ENCODE data around the gene ZNF511.
"Not testable (repeated sequence)": the region's sequence is repeated elsewhere in the genome, so short reads cannot be mapped to it uniquely, and the experiment has no call there.

ZNF511 gene, protein sequence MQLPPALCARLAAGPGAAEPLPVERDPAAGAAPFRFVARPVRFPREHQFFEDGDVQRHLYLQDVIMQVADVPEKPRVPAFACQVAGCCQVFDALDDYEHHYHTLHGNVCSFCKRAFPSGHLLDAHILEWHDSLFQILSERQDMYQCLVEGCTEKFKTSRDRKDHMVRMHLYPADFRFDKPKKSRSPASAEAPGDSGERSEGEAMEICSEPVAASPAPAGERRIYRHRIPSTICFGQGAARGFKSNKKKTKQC

DNA sequence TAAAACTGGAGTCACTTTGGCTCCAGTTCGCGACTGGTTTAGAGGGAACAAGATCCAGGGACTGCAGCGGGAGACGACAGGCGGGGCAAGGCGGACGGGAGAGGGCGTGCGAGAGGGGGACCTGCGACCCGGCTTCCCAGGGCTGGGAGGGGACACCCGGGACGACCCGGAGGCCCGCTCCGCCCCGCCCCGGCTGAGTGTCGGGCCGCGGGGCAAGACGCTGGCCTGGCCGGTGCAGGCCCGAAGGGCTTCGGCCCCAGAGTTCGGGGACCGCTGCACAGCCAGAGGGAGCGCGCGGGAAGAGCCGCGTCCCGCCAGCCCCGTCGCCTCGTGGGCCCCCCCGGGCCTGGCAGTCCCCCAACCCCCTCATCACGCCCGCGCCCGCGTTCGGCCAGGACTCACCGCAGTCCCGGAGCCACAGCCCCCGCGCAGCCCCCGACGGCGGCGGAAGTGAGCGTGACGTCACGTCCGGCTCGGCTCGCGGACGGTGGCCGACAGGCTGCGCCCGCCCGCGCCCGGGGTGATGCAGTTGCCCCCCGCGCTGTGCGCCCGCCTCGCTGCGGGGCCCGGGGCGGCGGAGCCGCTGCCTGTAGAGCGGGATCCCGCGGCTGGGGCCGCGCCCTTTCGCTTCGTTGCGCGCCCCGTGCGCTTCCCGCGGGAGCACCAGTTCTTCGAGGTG, at the start of gene ZNF511, which contains the start of gene TUBGCP2:
TSS of gene ZNF511 (plus strand) at position 494 of the 679 bp plus-strand sequence. CDS start at position 524, 30 bp downstream.
TSS of gene TUBGCP2 (minus strand) at position 452 of the 679 bp plus-strand sequence. CDS start 5,931 bp downstream, outside the sequence.
- in situ Hi-C loops (cut with MboI; ENCODE audit: low sequenced_read_pairs) = no loop called here

DNA sequence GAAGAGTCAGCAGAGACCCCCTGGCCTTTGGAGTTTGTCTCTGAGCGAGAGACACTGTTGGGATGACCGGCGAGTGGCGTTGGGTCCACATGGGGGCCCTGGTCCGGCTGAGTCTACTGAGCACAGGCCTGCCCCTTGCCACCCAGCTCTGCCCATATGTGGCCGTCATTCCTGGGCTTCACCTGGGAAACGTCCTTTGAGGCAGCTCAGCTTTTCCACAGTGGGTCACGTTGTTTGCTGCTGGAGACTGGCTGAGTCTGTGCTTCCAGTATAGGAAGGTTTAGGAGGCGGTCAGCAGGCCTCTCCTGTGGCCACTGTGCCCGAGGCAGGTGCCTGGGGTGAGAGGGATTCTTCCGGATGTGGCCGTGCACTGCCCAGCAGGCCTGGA, 49.1 kb upstream of the ZNF511 start:
- in situ Hi-C loops (cut with MboI; ENCODE audit: low sequenced_read_pairs) = no loop called here

DNA sequence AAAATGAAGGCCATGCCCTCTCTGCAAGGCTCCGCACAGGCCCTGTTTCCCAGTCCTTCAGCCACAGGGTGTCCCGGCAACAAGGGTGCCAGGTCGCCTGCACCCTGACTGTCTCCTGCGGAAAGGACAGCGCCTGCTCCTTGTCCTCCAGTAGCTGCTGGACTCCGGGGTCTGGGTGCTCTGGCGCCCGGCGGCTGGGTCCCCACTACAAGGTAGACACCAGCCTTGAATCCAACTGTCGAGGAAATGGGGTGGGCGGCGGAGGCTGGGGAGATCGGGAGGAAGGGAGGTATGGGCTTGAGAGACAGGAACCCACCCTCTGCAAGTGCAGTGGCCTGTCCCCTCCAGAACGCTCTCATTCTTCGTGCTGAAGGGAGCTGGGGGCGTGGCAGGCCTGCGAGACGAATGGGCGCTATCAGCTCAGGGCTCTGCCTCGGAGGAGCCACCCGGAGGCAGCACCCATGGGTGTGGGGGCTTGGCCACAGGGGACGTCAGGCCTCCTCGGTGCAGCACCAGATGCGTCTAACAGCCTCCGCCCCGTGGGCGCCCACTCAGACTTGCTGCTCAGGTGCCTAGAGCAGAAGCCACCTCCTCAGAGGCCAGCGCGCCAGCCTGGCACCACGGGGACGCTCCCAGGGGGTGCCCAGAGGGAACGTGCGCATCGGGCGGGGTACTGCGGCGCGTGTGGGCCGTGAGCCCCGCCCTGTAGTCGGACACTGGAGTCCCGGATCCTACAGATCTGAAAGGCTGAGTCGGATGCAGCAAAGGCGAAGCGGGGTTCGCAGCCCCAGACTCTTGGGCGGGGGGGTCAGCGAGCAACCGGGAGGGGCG, 47.6 kb upstream of the ZNF511 start:
- in situ Hi-C loops (cut with MboI; ENCODE audit: low sequenced_read_pairs) = no loop called here

DNA sequence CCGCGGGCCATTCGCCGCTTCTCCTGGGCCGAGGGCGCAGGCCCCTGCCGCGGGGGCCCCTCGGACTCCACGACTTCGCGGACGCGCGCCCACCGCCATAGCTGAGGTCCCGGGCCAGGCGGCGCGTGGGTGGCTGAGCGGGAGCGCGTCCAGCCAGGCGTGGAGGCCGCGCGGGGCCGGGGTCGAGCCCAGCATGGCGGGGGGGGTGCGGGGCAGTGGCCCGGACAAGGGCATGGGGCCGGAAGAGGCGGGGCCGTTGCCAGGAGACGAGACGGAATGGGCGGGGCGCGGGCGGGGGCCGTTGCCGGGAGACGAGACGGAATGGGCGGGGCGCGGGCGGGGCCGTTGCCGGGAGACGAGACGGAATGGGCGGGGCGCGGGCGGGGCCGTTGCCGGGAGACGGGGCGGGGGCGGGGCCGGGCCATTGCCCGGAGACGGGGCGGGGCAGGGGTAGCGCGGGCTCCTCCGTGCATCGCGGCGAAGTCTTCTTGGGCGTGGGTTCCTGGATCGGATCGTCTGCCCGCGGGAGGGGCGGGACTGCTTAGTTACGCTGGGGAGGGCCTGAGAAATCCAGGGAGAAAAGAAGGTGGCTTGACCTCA, 46.9 kb upstream of the ZNF511 start:
- in situ Hi-C loops (cut with MboI; ENCODE audit: low sequenced_read_pairs) = no loop called here

DNA sequence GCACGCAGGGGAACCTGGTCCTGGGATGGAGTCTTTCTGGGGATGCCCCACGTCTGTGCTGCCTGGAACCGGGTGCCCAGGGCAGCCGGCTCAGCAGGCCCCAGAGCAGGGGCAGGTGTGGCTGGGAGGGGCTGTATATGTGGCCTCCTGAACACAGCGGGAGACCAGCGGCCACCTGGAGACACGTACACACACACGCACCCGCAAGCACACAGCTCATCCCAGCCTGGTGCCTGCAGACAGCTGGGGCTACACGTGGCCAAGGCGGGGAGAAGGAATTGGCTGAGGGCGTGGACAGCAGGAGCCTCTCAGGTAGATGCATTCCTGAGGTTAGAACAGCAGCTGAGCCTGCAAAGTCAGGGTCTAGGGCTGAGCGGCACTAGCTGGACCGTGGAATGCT, 46.0 kb upstream of the ZNF511 start:
- in situ Hi-C loops (cut with MboI; ENCODE audit: low sequenced_read_pairs) = no loop called here

DNA sequence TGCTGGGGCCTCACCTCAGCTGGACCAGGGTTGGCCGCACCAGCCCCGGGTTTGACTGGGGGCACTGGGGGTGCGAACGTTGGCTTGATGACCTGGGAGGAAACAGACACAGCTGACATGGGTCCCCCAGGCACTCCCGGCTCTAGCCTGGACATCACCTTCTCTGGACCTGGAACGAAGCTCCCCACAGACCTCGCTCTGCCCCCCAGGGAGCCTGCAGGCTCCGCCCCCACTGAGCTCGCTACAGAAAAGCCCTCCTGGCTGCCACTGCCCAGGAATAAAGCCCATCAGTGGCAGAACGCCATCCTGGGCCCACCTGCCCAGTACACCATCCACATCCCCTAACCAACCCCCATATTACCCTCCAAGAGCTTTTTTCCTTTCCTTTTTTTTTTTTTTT, 45.0 kb upstream of the ZNF511 start:
- in situ Hi-C loops (cut with MboI; ENCODE audit: low sequenced_read_pairs) = no loop called here

DNA sequence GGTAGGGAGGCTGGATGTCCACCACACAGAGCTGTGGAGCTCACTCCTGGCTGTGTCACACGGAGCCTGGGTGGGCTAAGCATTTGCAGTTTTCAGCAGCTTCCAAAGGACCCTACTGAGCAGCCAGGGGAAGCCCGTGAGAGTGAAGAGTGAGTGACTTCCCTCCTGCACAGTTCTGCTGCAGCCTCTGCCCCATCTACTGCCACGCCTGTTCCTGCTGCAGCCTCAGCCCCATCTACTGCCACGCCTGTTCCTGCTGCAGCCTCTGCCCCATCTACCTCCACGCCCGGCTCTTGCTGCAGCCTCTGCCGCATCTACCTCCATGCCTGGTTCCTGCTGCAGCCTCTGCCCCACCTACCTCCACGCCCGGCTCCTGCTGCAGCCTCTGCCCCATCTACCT, 44.3 kb upstream of the ZNF511 start:
- in situ Hi-C loops (cut with MboI; ENCODE audit: low sequenced_read_pairs) = no loop called here

DNA sequence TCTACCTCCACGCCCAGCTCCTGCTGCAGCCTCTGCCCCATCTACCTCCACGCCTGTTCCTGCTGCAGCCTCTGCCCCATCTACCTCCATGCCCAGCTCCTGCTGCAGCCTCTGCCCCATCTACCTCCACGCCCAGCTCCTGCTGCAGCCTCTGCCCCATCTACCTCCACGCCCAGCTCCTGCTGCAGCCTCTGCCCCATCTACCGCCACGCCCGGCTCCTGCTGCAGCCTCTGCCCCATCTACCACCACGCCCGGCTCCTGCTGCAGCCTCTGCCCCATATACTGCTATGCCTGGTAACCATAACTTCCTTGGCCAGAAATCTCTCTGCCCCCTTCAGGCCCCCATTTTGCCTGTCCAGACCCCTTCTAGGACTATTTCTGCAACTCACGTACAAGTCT, 43.7 kb upstream of the ZNF511 start:
- in situ Hi-C loops (cut with MboI; ENCODE audit: low sequenced_read_pairs) = not testable (repeated sequence)

DNA sequence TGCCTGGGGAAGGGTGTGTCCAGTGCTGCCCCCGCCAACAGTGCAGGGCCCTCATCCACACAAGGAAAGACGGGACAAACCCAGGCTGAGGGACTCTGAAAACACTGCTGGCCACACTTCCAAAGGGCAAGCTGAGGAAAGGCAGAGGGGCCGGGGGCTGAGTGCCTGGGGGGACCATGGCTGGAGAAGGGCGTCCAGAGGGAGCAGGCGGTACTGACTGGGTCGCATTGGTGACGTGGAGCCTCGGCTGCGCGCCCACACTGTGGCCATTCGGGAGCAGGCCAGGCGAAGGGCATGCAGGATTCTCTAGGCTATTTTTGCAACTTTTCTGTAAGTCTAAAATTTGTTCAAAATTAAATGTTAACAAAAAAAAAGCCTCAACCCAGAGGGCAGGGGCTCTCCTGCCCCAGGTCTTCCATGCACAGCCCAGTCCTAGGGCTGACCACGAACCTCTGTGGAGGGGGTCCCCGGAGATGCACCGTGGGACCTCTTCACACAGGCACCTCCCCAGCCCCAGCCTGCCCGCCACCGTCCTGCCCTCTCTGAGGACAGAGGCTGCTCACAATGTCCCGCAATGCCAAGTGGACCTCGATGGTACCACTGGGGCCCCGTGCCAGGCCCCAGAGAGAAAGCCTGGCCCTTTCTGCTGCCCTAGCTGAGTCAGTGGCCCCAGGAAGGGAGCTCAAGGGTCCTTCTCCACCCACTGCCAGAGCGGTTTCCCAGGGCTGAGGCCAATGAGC, 42.5 kb upstream of the ZNF511 start:
- in situ Hi-C loops (cut with MboI; ENCODE audit: low sequenced_read_pairs) = no loop called here

DNA sequence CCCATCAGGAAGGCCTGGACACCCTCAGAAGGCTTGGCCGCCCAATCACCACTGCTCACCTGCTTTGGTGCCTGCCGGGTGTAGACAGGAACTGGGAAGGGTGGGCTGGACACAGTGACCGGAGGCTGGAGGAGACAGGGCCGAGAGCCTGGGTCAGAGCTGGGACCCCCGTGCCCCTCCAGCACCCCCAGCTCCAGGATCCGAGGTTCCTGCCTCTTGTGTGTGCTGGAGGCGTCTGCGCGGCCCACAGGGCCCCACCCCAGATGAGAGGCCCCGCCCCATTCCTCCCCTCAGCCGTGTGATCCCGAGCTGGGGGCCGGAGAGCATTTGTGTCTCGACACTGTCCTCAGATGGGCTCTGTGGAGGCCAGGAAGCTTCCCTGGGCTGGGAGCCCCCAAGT, 41.4 kb upstream of the ZNF511 start:
- in situ Hi-C loops (cut with MboI; ENCODE audit: low sequenced_read_pairs) = no loop called here

DNA sequence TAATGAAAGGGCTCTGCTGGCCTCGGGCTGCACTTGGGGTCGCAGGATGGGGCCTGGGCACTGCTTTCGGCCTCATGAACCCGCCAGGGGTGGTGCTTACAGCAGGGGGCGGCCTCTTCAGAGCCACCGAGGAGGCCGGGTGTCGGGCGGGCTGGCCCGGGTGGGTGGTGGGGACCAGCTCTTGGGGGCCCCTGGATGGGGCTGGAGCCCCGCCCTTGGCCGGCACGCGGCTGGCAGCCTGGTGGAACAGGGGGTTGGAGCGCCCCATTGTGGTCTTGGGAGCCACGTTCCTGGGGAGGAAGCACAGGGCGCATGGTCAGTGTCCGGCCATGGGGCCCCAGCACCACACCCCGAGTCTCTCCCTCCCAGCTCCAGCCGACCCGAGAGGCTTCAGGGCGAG, 40.9 kb upstream of the ZNF511 start:
- in situ Hi-C loops (cut with MboI; ENCODE audit: low sequenced_read_pairs) = no loop called here

DNA sequence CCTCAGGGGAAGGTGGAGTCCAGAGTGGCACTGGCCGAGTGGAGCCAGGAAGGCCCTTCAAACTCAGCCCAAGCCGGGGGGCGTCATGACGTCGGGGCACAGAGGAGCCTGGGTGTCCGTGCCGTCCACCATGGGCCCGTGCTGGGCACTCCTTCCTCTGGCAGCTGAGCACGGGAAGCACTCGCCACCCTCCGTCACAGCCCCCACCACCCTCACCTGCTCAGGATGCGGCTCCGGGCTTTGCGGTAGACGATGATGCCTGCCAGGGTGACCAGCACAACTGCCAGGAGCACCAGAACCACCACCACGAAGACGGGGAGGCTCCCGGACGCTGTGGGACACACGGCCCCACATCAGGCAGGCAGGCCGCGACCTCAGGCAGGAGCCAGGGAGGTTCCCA, 40.2 kb upstream of the ZNF511 start:
- in situ Hi-C loops (cut with MboI; ENCODE audit: low sequenced_read_pairs) = no loop called here

DNA sequence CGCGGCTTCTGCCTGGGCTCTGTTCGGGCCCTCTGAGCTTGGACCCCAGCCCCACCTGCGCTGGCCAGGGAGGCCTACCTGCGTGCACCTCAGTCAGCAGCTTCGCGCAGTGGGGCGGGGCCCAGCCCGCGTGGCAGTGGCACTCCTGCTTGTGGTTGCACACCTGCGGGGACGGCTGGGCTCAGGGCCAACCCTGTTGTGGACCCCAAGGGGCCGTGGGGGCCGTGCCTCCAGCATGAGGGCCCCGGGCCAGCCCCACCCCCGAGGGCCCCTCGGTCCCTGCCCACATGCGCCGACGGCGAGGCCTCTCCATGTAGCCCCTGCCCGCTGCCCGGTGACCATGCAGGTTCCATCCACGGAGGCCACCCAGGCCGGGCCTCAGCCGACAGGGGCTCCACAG, 39.3 kb upstream of the ZNF511 start:
- in situ Hi-C loops (cut with MboI; ENCODE audit: low sequenced_read_pairs) = no loop called here

DNA sequence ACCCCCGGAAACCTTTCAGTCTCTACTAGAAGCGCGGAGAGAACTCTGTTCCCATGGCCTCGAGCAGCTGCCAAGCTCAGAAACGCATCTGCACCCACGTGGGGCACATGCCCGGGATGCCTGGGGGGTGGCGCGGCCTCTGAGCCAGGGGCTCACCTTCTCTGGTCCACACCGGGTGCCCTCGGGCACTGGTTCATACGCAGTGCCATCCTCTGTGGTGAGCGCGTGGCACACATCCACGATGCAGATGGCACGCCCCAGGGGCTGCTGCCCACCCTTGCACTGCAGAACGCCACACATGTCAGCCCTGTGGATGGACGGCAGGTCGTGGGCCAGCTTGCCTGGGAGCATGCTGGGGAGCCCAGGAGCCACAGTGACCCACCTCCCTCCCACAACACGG, 38.5 kb upstream of the ZNF511 start:
- in situ Hi-C loops (cut with MboI; ENCODE audit: low sequenced_read_pairs) = no loop called here

DNA sequence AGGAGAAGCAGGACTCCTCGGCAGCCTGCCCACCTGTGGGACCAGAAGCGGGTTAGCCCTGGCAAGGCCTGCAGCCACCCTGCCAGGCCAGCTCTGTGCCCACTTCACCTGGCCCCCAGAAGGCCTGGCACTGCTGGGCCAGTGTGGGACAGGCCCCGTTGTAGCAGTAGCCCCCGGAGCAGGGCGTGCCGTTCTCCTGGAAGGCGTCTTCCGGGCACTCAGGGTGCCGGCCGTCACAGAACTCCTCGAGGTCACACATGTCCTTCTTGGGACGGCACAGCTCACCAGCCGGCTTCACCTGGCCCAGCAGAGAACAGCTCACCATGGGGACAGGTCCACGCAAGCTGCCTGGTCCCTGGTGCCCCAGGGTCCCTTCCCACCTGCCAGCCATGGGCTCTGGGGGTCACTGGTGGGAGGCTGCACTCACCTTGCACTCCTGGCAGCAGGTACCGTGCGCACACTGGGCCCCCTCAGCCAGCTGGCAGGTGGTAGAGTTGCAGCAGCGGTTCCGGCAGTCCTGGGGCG, 37.9 kb upstream of the ZNF511 start:
- in situ Hi-C loops (cut with MboI; ENCODE audit: low sequenced_read_pairs) = no loop called here

DNA sequence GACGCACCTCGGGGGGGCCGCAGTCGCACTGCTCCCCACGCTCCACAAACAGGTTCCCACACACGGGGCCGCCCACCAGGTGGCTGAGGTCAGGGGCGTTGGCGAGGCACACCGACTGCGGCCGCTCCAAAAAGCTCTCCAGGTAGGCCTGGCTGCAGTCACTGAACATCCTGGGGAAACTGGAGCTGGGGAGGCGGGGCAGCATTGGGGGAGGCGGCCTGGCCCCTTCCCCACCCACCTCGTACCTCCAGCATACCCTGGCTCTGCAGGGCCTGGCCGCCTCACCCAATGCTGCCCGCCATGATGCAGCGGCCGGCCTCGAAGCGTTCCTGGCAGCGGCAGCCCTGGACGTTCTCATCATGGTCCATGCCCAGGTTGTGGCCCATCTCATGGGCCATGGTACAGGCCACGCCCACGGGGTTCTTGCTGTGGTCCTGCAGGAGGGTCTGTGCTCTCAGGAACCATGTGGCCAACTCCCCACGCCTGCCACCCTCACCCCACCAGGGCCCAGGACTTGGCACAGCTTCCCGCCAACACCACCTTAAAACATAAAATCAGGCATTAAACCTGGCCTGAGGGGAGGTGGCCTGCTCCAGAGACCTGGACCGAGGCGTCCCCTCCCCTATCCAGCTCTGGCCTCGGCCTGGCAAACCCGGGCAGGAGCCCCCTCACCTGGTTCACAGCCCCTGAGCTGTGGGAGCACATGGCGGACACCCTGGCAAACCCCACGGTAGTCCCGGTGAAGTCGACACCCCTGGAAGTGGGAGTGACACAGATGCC, 37.0 kb upstream of the ZNF511 start:
- in situ Hi-C loops (cut with MboI; ENCODE audit: low sequenced_read_pairs) = no loop called here

DNA sequence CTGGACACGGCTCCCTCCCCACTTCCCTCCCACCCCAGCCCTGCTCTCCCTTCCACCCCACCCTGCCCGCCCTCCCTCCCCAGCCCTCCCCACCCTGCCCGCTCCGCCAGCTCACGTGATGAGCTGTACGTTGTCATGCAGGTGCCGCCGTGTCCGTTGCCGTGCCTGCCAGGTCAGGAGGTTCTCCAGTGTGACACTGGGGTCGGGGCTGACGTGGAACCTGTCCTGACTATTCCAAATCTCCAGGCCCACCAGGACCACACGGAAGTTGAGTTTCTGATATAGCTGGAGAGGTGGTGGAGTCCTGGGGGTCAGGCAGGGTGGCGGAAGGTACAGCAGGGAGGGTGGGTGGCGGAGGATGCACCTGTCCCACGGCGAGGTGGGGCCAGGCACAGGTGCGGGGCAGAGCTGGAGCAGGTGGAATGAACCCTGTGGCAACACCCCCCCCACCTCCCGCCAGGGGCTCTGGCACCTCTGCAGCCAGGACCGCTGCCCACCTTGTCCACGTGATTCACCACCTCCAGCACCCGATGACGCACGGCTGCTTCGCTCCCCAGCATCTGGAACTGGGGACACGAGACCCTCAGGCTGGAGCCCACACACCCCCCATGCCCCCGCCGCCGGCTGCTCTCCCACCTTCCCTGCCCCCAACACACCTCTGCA, 36.3 kb upstream of the ZNF511 start:
- in situ Hi-C loops (cut with MboI; ENCODE audit: low sequenced_read_pairs) = no loop called here

DNA sequence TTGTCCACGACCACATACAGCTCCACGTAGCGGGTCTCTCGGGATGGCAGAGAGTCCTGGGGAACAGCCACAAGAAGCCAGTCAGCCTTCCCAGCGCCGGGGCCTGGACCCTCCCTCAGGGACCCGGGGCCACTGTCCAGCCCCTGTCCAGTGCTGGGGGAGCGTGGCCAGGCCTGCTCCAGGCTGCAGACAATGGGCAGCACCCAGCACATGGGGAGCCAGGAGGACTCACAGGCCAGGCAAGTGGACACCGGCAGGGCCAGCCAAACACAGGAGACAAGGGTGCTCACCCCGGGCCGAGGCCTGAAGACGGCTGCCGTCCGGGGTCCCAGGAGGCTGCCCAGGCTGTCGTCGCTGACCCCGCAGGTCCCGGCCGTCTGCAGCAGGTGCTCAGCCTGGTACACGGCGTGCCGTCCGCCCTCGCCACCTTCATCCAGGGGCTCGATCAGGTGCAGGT, 35.7 kb upstream of the ZNF511 start:
- in situ Hi-C loops (cut with MboI; ENCODE audit: low sequenced_read_pairs) = no loop called here

DNA sequence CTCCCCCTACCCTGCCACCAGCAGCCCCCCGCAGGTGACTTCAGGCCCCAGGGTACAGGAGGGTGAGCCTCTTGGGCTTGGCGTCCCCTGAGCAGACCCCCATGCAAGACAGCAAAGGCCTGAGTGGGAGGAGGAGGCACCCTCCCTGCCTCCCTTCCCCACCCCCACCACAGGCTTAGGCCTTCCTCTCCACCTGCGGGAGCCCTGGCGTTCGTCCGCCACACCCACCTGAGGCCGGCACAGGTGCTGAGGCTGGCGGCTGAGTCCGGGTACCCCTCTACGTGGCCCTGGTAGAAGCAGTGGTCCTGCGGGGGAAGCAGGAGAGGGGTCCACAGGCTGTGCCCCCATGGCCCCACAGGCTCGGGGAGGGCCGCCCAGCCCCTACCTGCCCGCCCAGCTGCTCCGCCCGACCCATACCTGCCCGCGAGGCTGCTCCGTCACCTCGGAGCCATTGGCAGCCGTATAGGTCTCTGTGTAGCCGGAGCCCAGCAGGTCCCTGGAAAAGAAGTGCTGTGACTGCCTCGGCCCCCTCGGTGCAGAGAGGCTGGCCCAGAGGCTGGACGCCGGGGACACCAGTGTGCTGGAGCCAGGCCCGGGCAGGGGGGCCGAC, 35.1 kb upstream of the ZNF511 start:
- in situ Hi-C loops (cut with MboI; ENCODE audit: low sequenced_read_pairs) = no loop called here
